GM21825 (cell line): ENCODE data around the gene ABI2.
"Not testable (repeated sequence)": the region's sequence is repeated elsewhere in the genome, so short reads cannot be mapped to it uniquely, and the experiment has no call there.

Experiments used
- ATAC-seq: cut with Tn5 transposase; IDR thresholded peaks from one replicate; pipeline ENCODE4 v1.9.1; 2021; ENCODE audit warnings: mild to moderate bottlenecking, moderate library complexity; ENCODE audit not compliant: unreplicated experiment

Gene ABI2

GRCh38 chr2:203327901-203328759 is at the start of gene ABI2:
ABI2 (plus strand) TSS chr2:203328394; CDS start chr2:203328515, 121 bp downstream.
- ATAC-seq, result peak; percentile 71

GRCh38 chr2:203279288-203279687 is 48.9 kb upstream of the ABI2 start:
- no peak for ATAC-seq

- no peak for ATAC-seq
These were observed 47.6 kb upstream of the ABI2 start for GRCh38 chr2:203280428-203281064.

DNA sequence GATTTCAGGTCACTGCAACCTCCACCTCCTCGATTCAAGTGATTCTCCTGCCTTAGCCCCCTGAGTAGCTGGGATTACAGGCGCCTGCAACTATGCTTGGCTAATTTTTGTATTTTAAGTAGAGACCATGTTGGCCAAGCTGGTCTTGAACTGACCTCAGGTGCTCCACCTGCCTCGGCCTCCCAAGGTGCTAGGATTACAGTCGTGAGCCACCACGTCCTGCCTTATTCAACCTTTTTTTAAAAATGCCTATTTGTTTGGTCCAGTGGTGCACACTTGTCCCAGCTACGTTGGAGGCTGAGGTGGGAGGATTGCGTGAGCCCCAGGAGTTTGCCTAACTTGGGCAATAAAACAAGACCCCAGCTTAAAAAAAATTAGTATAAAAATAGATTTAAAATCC is 46.1 kb upstream of the ABI2 start:
- ATAC-seq, result no peak

DNA sequence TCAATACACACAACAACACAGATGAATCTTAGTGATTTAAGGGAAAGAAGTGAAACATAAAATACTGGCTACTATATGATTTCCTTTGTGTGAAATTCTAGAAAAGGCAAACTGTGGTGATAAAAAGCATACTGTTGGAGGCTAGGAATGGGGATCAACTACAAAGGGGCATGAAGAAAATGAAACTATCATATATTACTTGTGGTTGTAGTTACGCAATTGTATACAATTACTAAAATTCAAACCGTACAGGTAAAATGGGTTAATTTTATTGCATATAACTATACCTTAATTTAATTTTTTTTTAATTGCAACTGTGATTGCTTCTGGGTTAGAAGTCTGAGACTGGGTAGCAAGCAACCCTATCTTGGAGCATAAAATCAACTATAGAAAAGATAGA is 41.7 kb upstream of the ABI2 start:
- no peak for ATAC-seq

GRCh38 chr2:203301667-203302066 is 26.5 kb upstream of the ABI2 start:
- ATAC-seq, result no peak

DNA sequence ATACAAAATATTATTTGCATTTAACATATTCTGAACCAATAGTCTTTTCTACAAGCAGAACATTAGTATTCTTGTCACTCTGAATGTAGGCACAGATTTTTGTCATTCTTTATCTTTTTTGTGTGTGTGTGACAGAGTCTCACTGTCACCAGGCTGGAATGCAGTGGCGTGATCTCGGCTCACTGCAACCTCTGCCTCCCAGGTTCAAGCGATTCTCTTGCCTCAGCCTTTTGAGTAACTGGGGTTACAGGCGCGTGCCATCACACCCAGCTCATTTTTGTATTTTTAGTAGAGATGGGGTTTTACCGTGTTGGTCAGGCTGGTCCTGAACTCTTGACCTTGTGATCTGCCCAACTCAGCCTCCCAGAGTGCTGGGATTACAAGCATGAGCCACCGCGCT is 25.6 kb upstream of the ABI2 start:
- ATAC-seq, result not testable (repeated sequence)

DNA sequence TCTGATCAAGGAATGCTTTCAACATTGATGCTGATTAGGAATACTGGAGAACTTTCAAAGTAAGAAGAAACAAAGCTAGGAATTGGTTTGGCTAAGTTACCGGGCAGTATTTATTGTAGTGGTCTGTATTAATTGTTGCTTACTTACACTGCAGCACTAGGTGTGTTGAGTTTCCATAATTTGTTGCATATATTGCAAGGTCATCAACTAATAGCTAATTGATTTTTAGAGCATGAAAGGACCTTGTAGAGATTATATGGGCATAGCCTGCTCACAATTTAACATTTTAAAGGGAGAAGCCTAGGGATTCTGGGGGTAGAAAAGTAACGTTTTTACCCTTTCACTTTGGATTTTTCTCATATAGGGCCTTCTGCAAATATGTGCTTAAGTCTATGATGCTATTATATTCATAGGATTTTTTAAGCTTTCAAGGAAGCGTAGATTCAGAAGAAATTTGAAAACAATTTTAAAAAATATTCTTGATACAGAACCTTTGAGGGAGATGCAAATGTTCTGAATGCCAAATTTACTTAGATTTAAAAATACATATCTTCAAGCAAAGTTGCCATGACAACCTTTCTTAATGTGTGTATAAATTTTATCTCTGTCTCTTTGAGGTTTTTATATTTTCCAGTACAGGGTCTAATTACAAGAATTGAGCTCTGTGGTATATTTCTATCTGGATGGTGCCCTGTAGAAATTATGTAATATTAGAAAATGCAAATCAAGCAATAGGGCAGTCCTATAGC is 17.3 kb upstream of the ABI2 start:
- ATAC-seq, result no peak

GRCh38 chr2:203326356-203326755 is 1.8 kb upstream of the ABI2 start:
- no peak for ATAC-seq

- peak; percentile 11 for ATAC-seq
These were observed 653 bp upstream of the ABI2 start for GRCh38 chr2:203327582-203327900.

GRCh38 chr2:203328760-203329540 is 756 bp downstream of the ABI2 start:
- peak; percentile 53 for ATAC-seq

- ATAC-seq, result no peak
These were observed 2.2 kb downstream of the ABI2 start for GRCh38 chr2:203330434-203330833.

GRCh38 chr2:203338322-203338721 is 10.1 kb downstream of the ABI2 start:
- ATAC-seq, result no peak

- ATAC-seq, result no peak
These were observed 12.7 kb downstream of the ABI2 start for GRCh38 chr2:203340791-203341487.

DNA sequence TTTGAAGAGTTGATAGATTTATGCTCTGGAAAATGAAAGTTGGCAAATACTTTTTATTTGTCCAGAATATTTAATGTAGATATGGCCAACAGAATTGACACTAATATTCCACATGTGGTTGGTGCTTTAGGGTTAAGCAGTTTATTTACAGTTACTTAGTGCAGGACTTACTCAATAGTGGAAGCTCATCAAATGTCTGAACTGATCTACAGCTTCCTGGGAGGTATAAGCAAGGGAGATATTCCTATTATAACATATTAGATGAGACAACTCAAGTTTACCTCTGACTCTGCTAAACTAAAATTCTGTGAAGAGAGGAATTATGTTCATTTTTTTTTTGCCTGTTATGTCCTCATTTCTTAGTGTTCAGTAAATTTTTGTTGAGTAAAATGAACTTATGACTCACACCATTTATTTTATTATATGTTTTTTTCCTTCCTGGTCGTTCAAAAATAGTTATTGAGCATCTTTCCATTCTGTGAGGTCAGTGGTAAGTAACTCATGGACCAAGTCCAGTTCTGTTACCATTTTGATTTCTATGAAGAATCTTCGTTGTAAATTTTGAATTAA is 13.6 kb downstream of the ABI2 start:
- ATAC-seq, result no peak

- ATAC-seq, result not testable (repeated sequence)
These were observed 14.2 kb downstream of the ABI2 start for GRCh38 chr2:203342374-203342773.

GRCh38 chr2:203344667-203345066 is 16.5 kb downstream of the ABI2 start:
- ATAC-seq, result no peak

GRCh38 chr2:203346612-203347011 is 18.4 kb downstream of the ABI2 start:
- ATAC-seq, result no peak

DNA sequence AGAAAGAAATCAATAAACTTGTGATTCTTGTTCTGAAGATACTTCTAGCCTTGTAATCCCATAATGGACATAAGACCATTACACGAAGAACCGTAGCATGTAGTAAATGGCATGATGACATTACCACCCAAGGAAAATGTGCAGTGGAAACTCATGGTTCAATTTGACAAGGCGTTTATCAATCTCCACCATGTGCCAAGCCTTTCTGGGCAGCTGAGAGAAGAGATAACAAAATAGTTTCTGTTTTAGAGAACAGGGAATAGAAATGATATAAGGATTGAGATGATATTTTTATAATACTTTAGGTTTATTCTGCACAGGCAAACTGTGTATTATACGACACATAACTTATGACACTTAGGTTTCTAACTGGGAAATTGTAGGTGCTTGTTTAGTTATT is 19.2 kb downstream of the ABI2 start:
- no peak for ATAC-seq

- ATAC-seq, result no peak
These were observed 24.5 kb downstream of the ABI2 start for GRCh38 chr2:203352604-203353255.
